Anterior cingulate cortex (tissue), 58 donors: ENCODE results near the gene TSSC4.

ENCODE experiments used
- DNase-seq, 58 donors: peaks; one replicate each; lab custom pipeline; 2025; lab: John Stamatoyannopoulos, UW

The TSSC4 gene

DNA sequence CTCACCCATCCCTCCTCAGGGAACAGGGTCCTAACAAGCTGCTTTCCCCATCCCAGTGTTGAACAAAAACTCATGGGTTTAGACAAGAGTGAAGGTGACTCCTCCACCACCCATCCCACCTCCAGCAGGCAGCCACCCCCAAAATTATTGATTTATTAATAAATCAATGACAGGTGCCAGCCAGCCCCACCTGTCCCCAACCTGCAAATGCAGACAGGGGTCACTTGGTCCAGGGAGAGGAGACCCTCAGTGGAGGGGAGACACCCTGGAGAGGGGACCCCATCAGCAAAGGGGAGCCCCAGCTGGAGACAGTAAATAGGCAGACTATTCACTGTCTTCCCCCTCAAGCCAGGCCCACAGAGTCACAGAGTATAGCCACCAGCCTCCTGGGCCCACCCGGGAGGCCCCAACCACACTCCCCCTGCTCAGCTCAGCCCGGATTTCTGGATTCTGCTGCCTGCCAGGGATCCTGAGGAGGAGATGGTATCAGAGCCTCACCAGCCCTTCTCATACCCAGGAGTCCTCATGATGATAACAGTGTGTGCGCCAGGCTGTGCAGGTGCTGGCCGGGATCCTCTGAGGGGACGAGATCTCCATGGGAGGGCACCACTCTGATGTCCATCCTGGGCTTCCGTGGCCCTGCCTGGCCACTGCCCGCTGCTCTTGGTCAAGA, 32.2 kb upstream of the TSSC4 start:
- DNase-seq, result no peak

DNA sequence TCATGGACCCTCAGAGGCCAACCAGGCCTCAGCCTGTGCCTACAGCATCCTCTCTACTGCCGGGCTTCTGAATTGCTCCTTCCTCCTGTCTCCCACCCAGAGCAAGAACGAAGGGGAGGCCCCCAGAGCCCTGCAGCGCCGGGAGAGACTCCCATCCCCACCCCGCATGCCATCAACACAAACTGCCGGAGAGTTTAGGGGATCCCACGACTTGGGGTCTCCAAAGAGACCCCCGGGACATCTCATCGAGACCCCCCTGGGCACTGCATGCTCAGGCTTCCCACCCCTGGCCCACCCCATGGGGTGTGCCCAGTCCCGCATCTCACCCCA, 31.7 kb upstream of the TSSC4 start:
- no peak for DNase-seq

- no peak for DNase-seq
These were observed 31.2 kb upstream of the TSSC4 start for GRCh38 chr11:2369320-2369719.

- no peak for DNase-seq
These were observed 30.7 kb upstream of the TSSC4 start for GRCh38 chr11:2369896-2370295.

DNA sequence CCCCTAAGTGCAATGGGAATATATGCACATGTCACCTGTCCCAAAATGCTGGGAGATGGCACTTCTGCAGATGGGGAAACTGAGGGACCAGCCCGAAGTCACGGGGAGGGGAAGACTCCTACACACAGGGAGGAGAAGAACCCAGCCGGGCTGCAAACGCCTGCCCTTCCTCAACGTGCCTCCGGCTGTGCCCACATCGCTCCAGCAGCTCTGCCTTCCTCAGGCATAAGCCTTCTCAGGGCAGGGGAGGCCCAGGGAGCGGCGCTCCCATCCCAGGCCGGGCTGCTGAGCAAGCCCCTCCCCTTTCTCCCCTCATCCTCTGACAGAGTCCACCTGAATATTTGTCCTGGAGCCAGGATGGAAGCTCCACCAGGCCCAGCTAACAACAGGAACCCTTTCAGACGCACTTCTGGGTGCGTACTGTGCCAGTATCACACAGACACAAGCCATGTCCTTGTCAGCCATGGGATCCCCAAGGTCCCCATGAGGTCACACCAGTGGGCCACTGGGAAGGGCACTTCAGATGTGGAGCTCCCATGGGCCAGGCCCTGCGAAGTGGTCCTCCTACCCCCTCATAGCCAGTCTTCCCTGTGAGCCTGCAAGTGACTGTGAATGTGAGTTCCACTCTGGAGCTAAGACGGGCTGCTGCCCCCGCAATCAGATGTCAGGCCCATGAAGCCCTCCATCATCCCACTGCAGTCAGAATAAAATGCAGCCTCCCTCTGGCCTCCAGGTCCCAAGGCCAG, 25.9 kb upstream of the TSSC4 start:
- no peak for DNase-seq

GRCh38 chr11:2375341-2375853, 25.2 kb upstream of the TSSC4 start:
- no peak for DNase-seq

DNA sequence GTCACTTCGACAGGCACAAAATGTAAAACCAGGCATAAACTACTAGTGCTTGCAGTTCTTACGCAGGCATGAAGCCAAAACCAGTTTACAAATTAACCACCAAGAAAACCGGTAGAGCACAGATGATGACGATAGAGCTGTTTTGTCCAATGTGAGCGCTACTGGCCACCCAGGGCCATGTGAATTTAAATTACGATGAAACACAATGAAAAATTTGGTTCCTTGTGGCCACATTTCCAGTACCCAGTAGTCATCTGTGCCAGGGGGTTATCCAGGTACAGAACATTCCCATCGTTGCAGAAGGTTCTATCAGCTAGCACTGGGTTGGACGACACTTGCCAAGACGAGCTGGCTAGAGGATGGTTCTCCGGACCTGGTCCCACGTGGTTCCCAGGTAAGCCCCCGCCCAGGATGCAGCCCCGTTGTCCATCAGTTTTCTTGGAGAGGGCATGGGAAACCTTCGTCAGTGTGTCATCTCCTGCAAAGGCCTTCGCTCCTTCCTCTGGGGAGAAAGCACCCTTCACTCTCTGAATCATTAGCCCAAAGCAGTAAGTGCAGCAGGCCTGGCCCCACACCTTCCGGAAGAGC, 24.5 kb upstream of the TSSC4 start:
- no peak for DNase-seq

- peak in 37 of 58 donors; percentile 20 to 73 (median 50) for DNase-seq
These were observed 23.6 kb upstream of the TSSC4 start, which contains the start of gene CD81 for GRCh38 chr11:2376751-2377451. Gene CD81, plus strand, starts transcription at chr11:2377310. Its CDS starts 240 bp downstream, at chr11:2377550.

GRCh38 chr11:2377511-2378443, 22.8 kb upstream of the TSSC4 start:
- DNase-seq, result peak in 30 of 58 donors; percentile 26 to 74 (median 47)

GRCh38 chr11:2378527-2379210, 21.9 kb upstream of the TSSC4 start:
- DNase-seq, result peak in 1 of 58 donors; percentile 34

DNA sequence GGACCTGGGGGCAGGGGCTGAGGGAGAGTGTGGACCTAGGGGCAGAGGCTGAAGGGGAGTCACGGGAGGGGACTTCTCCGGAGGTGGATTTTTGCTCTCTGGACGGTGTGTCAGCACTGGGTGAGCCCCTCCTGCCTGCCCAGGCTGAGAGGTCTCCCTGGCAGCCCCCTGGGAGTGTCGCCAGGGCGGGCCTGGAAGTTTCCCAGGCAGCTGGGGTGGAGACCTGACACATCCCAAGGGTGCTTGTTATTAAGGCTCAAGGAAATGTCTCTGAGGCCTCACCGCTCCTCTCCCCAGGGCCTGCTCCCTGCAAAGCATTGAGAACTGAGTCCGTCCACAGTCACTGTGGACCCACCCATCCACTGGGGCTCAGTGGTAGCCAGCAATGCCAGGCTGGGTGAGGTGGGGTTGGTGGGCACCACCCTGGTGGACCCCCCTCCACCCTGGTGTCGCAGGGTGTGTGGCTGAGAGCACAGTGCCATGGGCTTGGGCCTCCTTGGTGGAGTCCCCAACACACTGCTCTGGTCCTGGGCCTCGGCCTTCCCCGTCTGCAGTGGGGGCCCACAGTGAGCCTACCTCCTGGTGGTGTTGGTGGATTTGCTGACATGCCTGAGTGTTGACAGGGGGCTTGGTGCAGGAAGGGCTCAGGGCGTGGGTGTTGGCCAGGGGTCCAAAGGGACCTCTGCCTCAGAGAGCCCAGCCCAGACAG, 20.9 kb upstream of the TSSC4 start:
- no peak for DNase-seq

GRCh38 chr11:2380396-2380795, 20.2 kb upstream of the TSSC4 start:
- no peak for DNase-seq

- DNase-seq, result peak in 40 of 58 donors; percentile 19 to 80 (median 51)
These were observed 19.7 kb upstream of the TSSC4 start for GRCh38 chr11:2380807-2381350.

DNA sequence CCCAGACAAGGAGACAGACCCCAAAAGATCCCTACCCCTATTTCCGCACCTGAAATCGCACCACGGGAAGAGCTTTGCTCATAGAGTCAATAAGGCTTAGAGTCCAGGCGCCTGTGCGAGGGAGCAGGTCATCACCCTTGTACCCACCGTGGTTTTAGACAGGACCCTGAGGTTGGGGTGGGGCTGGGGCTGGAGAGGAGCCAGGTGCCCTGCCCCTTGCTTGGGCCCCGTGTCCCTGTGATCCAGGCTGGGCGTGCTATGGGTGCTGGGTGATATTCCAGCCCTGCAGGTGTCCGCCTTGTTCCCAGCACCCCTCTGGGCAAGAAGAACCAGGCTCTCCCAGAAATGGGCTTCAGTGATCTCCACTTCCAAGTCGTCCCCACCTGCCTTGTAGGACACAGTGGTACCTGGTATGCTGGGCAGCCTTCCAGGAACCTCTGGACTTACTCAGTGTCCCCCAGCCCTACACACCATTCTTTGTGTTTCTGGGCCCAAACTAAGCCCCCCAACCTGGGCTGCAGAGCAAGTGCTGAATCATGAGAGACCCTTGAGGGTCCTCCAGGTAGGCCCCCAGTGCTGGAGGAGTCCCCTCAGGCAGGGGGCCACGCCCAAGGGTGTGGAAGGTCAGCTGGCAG, 18.9 kb upstream of the TSSC4 start:
- DNase-seq, result no peak

DNA sequence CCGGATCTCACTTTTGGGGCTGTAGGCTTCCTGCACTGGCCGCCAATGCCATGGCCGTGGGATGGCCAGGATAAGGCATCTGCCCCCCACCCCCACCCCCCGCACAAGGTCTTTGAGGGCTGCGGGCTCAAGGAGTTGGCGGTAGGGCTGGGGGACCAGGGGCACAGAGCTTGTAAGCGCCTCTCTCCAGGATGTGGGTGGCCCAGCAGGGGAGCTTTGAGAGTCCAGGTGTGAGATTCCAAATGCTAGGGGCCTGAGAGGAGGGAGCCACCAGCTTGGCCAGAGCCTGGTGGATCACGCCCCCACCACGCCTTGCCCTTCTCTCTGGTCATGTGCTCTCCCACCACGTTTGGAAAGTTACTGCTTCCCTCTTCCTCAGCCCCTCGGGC, 18.4 kb upstream of the TSSC4 start:
- DNase-seq, result no peak

GRCh38 chr11:2382936-2383851, 17.4 kb upstream of the TSSC4 start:
- DNase-seq, result peak in 13 of 58 donors; percentile 22 to 62 (median 37)
